Activated CD4-positive, alpha-beta memory T cell treated with anti-CD3 and anti-CD28 coated beads for 36 hours (primary cell): ENCODE measurements around the gene DAPK2. TPM values are rescaled to one million over a fixed set of nuclear protein-coding genes. Genes with fewer than 3 reads are reported as not detected.

Experiments
- CTCF ChIA-PET: fragments of 350-600 bp; sonication (Branson Sonifier 250); formaldehyde crosslinking; loops from one replicate; lab custom pipeline; 2021; ENCODE audit warnings: antibody characterized with exemption, inconsistent platforms; lab: Charles Lee
- POLR2A ChIA-PET: fragments of 350-600 bp; sonication (Branson Sonifier 250); formaldehyde crosslinking; loops from one replicate; lab custom pipeline; 2021; ENCODE audit warnings: antibody characterized with exemption; lab: Charles Lee
- DNase-seq: peaks from one replicate; pipeline ENCODE4 v3.0.0-alpha.2; 2020
- H3K27ac Mint-ChIP-seq: one replicate; pipeline ENCODE4 v1.8.0; 2021; ENCODE audit warnings: mixed read lengths
- H3K27me3 Mint-ChIP-seq: one replicate; pipeline ENCODE4 v1.8.0; 2021; ENCODE audit warnings: mixed read lengths
- H3K36me3 Mint-ChIP-seq: one replicate; pipeline ENCODE4 v1.8.0; 2021; ENCODE audit warnings: mixed read lengths
- H3K4me1 Mint-ChIP-seq: one replicate; pipeline ENCODE4 v1.8.0; 2021; ENCODE audit warnings: low read depth, mixed read lengths
- H3K4me3 Mint-ChIP-seq: one replicate; pipeline ENCODE4 v1.8.0; 2021; ENCODE audit warnings: mild to moderate bottlenecking, mixed read lengths
- H3K9me3 Mint-ChIP-seq: one replicate; pipeline ENCODE4 v1.8.0; 2021; ENCODE audit warnings: mixed read lengths
- intact Hi-C: fragments of 100-400 bp; cut with micrococcal nuclease; formaldehyde crosslinking; loops from one replicate; pipeline ENCODE4 v1.15.1; 2023
- total RNA-seq, 2 experiments: library from RNA; stranded (reverse); gene quantifications; one replicate each; pipeline ENCODE4 v1.2.3, GENCODE V29; 2021

Gene DAPK2
- total RNA-seq, 2 experiments from 2014 or later: 0.81 to 0.87 TPM

GRCh38 chr15:63896336-63897115 is 149.8 kb downstream of the DAPK2 start:
- Mint-ChIP-seq H3K27ac (peak overlapping the region; percentile 7), H3K4me1 (peaks cover 42% of the 10 kb centered on the region), H3K9me3 (no peaks in the 10 kb centered on the region), H3K36me3 (no peaks in the 10 kb centered on the region), H3K4me3 (no peak overlapping the region), H3K27me3 (no peaks in the 10 kb centered on the region)
- DNase-seq: peak; percentile 63
- POLR2A ChIA-PET: no interaction called here
- intact Hi-C loops: no loop called here
- CTCF ChIA-PET: interaction anchor here (0.6 to 2.4 kb wide), 4 partner anchors 22 to 287 kb away, joined by 3 to 11 read pairs (median 4); partner anchors contain the start of gene DAPK2

- no peak overlapping the region for H3K27ac Mint-ChIP-seq
- intact Hi-C loops: no loop called here
- H3K36me3 Mint-ChIP-seq: no peaks in the 10 kb centered on the region
- ChIA-PET CTCF (interaction anchor here (0.6 to 2.4 kb wide), 4 partner anchors 23 to 172 kb away, joined by 3 to 11 read pairs (median 4); partner anchors contain the start of gene DAPK2), POLR2A (no interaction called here)
- no peak overlapping the region for H3K4me3 Mint-ChIP-seq
- H3K4me1 Mint-ChIP-seq: peaks cover 48% of the 10 kb centered on the region
- H3K9me3 Mint-ChIP-seq: no peaks in the 10 kb centered on the region
- no peak for DNase-seq
- no peaks in the 10 kb centered on the region for H3K27me3 Mint-ChIP-seq
Observed at GRCh38 chr15:63895787-63896218, 150.5 kb downstream of the DAPK2 start.

GRCh38 chr15:63895194-63895593 is 151.1 kb downstream of the DAPK2 start:
- Mint-ChIP-seq H3K4me1 (peaks cover 48% of the 10 kb centered on the region), H3K9me3 (no peaks in the 10 kb centered on the region), H3K4me3 (no peak overlapping the region), H3K27ac (no peak overlapping the region), H3K36me3 (no peaks in the 10 kb centered on the region), H3K27me3 (no peaks in the 10 kb centered on the region)
- POLR2A ChIA-PET: no interaction called here
- DNase-seq: no peak
- intact Hi-C loops: no loop called here
- CTCF ChIA-PET: interaction anchor here (1.0 to 2.4 kb wide), 4 partner anchors 50 to 172 kb away, joined by 3 to 11 read pairs (median 4); partner anchors contain the start of gene DAPK2

GRCh38 chr15:63894662-63894949 is 151.7 kb downstream of the DAPK2 start:
- intact Hi-C loops: loop anchor here (5.0 kb wide), 3 partner anchors 153 to 427 kb away; partner anchors contain the start of gene DAPK2
- H3K4me1 Mint-ChIP-seq: peaks cover 48% of the 10 kb centered on the region
- POLR2A ChIA-PET: no interaction called here
- no peak overlapping the region for H3K4me3 Mint-ChIP-seq
- H3K36me3 Mint-ChIP-seq: no peaks in the 10 kb centered on the region
- no peak for DNase-seq
- CTCF ChIA-PET: interaction anchor here (1.0 to 2.4 kb wide), 3 partner anchors 51 to 152 kb away, joined by 3 to 11 read pairs (median 4); partner anchors contain the start of gene DAPK2
- H3K9me3 Mint-ChIP-seq: no peaks in the 10 kb centered on the region
- H3K27ac Mint-ChIP-seq: no peak overlapping the region
- H3K27me3 Mint-ChIP-seq: no peaks in the 10 kb centered on the region

GRCh38 chr15:63893866-63894661 is 152.2 kb downstream of the DAPK2 start:
- CTCF ChIA-PET: interaction anchor here (1.2 to 2.9 kb wide), 6 partner anchors 10 to 284 kb away, joined by 3 to 26 read pairs (median 10); partner anchors contain the start of gene DAPK2
- Mint-ChIP-seq H3K4me3 (no peak overlapping the region), H3K4me1 (peaks cover 46% of the 10 kb centered on the region), H3K27ac (no peak overlapping the region), H3K9me3 (no peaks in the 10 kb centered on the region), H3K27me3 (no peaks in the 10 kb centered on the region), H3K36me3 (no peaks in the 10 kb centered on the region)
- no peak for DNase-seq
- POLR2A ChIA-PET: no interaction called here
- intact Hi-C loops: loop anchor here (5.0 kb wide), 3 partner anchors 153 to 427 kb away; partner anchors contain the start of gene DAPK2

- Mint-ChIP-seq H3K4me1 (peaks cover 51% of the 10 kb centered on the region), H3K27me3 (no peaks in the 10 kb centered on the region), H3K9me3 (no peaks in the 10 kb centered on the region), H3K36me3 (no peaks in the 10 kb centered on the region), H3K4me3 (no peak overlapping the region), H3K27ac (no peak overlapping the region)
- CTCF ChIA-PET: interaction anchor here (0.7 to 5.0 kb wide), 14 partner anchors 11 to 283 kb away, joined by 3 to 124 read pairs (median 4); partner anchors contain the start of gene DAPK2
- peak; percentile 91 for DNase-seq
- POLR2A ChIA-PET: interaction anchor here (0.6 to 1.8 kb wide), 3 partner anchors 44 to 174 kb away, joined by 3 to 4 read pairs (median 4); no protein-coding TSS in a partner anchor
- intact Hi-C loops: loop anchor here (1.0 to 5.0 kb wide), 4 partner anchors 117 to 426 kb away; partner anchors contain the start of gene DAPK2
Observed at GRCh38 chr15:63892794-63893441, 153.4 kb downstream of the DAPK2 start.

- H3K4me3 Mint-ChIP-seq: no peak overlapping the region
- no peaks in the 10 kb centered on the region for H3K36me3 Mint-ChIP-seq
- POLR2A ChIA-PET: interaction anchor here (1.8 kb wide), 1 partner anchor 140 kb away, joined by 4 read pairs; no protein-coding TSS in a partner anchor
- peaks cover 45% of the 10 kb centered on the region for H3K4me1 Mint-ChIP-seq
- H3K27me3 Mint-ChIP-seq: no peaks in the 10 kb centered on the region
- H3K9me3 Mint-ChIP-seq: no peaks in the 10 kb centered on the region
- intact Hi-C loops: loop anchor here (1.0 to 5.0 kb wide), 7 partner anchors 59 to 424 kb away; partner anchors contain the start of genes DAPK2 and HERC1
- DNase-seq: no peak
- no peak overlapping the region for H3K27ac Mint-ChIP-seq
- CTCF ChIA-PET: interaction anchor here (0.6 to 5.0 kb wide), 21 partner anchors 9 to 282 kb away, joined by 3 to 124 read pairs (median 3); no protein-coding TSS in a partner anchor
Observed at GRCh38 chr15:63891768-63892133, 154.5 kb downstream of the DAPK2 start.

GRCh38 chr15:63891079-63891767 is 155.1 kb downstream of the DAPK2 start:
- ChIA-PET POLR2A (interaction anchor here (1.8 kb wide), 1 partner anchor 139 kb away, joined by 4 read pairs; no protein-coding TSS in a partner anchor), CTCF (interaction anchor here (0.6 to 5.0 kb wide), 22 partner anchors 8 to 281 kb away, joined by 3 to 124 read pairs (median 3); partner anchors contain the start of gene DAPK2)
- H3K9me3 Mint-ChIP-seq: no peaks in the 10 kb centered on the region
- H3K4me1 Mint-ChIP-seq: peaks cover 40% of the 10 kb centered on the region
- no peaks in the 10 kb centered on the region for H3K36me3 Mint-ChIP-seq
- intact Hi-C loops: loop anchor here (1.0 to 5.0 kb wide), 6 partner anchors 58 to 424 kb away; partner anchors contain the start of genes DAPK2 and HERC1
- no peak overlapping the region for H3K27ac Mint-ChIP-seq
- no peak overlapping the region for H3K4me3 Mint-ChIP-seq
- peak; percentile 85 for DNase-seq
- H3K27me3 Mint-ChIP-seq: no peaks in the 10 kb centered on the region

- H3K4me3 Mint-ChIP-seq: no peak overlapping the region
- intact Hi-C loops: loop anchor here (1.0 to 5.0 kb wide), 6 partner anchors 58 to 423 kb away; partner anchors contain the start of genes DAPK2 and HERC1
- H3K36me3 Mint-ChIP-seq: no peaks in the 10 kb centered on the region
- H3K9me3 Mint-ChIP-seq: no peaks in the 10 kb centered on the region
- ChIA-PET POLR2A (no interaction called here), CTCF (interaction anchor here (0.6 to 5.0 kb wide), 22 partner anchors 15 to 281 kb away, joined by 3 to 124 read pairs (median 3); partner anchors contain the start of gene DAPK2)
- H3K27me3 Mint-ChIP-seq: no peaks in the 10 kb centered on the region
- no peak for DNase-seq
- peaks cover 35% of the 10 kb centered on the region for H3K4me1 Mint-ChIP-seq
- H3K27ac Mint-ChIP-seq: no peak overlapping the region
Observed at GRCh38 chr15:63890617-63891016, 155.7 kb downstream of the DAPK2 start.

GRCh38 chr15:63889831-63890230 is 156.5 kb downstream of the DAPK2 start:
- Mint-ChIP-seq H3K36me3 (no peaks in the 10 kb centered on the region), H3K27me3 (no peaks in the 10 kb centered on the region), H3K9me3 (no peaks in the 10 kb centered on the region), H3K4me3 (no peak overlapping the region), H3K4me1 (peaks cover 35% of the 10 kb centered on the region), H3K27ac (no peak overlapping the region)
- CTCF ChIA-PET: interaction anchor here (0.7 to 5.0 kb wide), 18 partner anchors 16 to 280 kb away, joined by 3 to 124 read pairs (median 3); partner anchors contain the start of gene DAPK2
- DNase-seq: no peak
- POLR2A ChIA-PET: no interaction called here
- intact Hi-C loops: loop anchor here (2.0 to 5.0 kb wide), 4 partner anchors 57 to 423 kb away; partner anchors contain the start of genes DAPK2 and HERC1
